Measurements from ENCODE around the gene CCDC169.

Gene CCDC169

DNA sequence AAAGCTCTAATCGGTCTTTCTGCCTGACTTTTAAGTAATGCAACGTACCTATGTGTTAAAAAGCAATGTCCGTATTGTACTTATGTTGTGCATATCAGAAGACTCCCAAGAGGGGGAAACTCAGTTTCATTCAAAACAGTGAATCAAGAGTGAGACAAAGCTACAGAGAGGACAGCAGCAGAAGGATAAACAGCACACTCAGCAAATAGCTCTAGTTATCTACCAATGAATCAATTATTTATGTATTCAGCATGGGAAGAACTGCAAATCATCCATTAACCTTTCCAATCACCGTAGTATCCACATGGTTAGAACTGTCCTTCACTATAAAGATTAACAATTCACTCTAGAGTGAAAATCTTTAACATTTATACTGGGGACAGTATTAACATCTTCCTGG lies 46.6 kb downstream of the CCDC169 start:
- H3K27ac ChIP-seq = no peak overlapping the region
- TF ChIP-seq, protein P1, sequence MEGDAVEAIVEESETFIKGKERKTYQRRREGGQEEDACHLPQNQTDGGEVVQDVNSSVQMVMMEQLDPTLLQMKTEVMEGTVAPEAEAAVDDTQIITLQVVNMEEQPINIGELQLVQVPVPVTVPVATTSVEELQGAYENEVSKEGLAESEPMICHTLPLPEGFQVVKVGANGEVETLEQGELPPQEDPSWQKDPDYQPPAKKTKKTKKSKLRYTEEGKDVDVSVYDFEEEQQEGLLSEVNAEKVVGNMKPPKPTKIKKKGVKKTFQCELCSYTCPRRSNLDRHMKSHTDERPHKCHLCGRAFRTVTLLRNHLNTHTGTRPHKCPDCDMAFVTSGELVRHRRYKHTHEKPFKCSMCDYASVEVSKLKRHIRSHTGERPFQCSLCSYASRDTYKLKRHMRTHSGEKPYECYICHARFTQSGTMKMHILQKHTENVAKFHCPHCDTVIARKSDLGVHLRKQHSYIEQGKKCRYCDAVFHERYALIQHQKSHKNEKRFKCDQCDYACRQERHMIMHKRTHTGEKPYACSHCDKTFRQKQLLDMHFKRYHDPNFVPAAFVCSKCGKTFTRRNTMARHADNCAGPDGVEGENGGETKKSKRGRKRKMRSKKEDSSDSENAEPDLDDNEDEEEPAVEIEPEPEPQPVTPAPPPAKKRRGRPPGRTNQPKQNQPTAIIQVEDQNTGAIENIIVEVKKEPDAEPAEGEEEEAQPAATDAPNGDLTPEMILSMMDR (conservative IDR thresholded peaks at IDR 0.05) = no peak

DNA sequence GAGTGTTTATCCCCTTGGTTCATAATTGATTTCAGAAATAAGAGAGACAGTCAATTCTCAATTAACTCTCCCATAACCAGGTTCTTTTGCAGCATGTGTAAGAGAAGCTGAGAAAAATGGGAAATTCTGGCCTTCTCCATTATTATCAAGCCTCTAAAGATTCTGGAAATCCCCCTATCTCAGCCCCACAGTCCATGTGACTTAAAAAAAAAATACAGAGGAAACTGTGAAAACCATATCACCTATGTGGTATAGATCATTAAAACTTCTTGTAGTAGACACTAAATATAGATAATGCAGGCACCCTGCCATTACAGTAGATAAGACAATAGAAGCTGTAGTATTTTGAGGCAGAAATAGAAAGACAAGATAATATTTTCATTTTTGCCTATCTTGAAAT lies 48.9 kb downstream of the CCDC169 start:
- no peak overlapping the region for H3K27ac ChIP-seq
- TF ChIP-seq, protein P1 (conservative IDR thresholded peaks at IDR 0.05) = no peak

DNA sequence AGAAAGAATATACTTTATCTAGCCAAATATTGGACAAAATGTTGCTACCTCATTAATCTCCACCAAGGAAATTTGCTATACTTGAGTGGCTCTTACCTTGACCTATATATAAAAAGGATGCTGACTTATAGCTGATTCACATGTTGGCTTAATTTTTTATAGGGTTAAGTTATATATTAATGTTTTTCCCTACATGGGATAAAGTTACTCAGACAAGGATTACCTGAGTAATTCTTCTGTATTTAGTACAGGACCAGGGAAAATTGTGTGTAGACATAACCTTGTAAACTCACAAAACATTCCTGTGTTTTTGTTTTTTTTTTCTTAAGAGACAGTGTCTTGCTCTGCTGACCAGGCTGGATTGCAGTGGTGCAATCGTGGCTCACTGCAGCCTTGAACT lies 52.6 kb downstream of the CCDC169 start:
- H3K27ac ChIP-seq = no peak overlapping the region
- TF ChIP-seq, protein P1 (conservative IDR thresholded peaks at IDR 0.05) = no peak

DNA sequence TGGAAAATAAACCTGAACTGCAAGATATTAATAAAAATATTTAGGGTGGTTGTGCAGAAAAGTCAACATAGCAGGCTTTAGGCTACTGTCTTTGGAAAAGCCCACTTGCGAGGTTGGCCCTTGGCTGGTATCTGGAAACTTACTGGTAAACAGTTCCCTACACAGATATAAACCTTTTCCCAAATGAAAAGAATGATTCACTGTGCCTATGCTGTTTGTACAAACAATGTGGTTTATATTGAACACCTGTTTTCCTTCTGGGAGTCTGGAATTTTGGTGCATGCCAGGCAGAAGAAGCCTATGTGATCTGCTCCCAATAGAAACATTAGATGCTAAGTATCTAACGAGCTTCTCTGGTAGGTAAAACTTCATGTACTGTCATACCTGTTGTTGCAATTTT lies 53.5 kb downstream of the CCDC169 start:
- TF ChIP-seq, protein P1 (conservative IDR thresholded peaks at IDR 0.05) = no peak
- no peak overlapping the region for H3K27ac ChIP-seq

DNA sequence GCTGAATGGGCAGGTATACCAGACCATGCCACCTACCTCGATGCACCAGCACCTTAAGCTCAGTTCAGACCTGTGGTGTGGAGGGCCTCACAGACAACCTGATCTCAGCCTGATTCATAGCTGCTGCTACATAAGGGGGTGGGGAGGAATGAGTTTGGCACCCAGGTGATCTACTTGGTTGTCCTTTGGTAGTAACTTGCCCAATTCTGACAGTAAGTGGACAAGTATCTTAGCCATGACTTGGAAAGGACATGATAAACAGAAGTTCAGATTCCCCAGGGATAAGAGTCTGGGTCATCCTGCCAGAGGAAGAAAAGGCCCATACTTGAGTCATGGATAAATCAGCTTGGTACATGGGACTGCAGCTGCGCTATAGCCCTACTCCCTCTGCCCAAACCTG lies 54.9 kb downstream of the CCDC169 start:
- H3K27ac ChIP-seq = no peak overlapping the region
- TF ChIP-seq, protein P1 (conservative IDR thresholded peaks at IDR 0.05) = no peak

DNA sequence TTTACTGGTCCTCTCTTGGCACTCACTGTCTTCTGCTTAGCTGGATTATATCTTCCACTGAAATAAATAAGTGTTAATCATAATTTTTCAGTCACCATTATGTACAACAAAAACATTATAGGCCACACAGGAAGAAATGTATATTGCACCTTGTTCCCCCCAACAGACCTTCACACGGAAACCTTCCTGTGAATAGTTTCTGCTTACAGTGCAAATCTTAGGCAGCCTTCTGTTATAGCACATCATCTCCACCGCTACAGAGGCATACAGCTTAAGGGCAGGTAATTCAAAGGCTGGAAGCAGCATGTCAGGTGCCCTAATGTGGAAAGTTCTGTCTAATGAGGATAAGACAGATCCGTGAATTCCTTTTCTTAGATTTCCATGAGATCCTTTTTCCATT lies 66.4 kb downstream of the CCDC169 start:
- TF ChIP-seq, protein P1 (conservative IDR thresholded peaks at IDR 0.05) = no peak
- H3K27ac ChIP-seq = no peak overlapping the region

DNA sequence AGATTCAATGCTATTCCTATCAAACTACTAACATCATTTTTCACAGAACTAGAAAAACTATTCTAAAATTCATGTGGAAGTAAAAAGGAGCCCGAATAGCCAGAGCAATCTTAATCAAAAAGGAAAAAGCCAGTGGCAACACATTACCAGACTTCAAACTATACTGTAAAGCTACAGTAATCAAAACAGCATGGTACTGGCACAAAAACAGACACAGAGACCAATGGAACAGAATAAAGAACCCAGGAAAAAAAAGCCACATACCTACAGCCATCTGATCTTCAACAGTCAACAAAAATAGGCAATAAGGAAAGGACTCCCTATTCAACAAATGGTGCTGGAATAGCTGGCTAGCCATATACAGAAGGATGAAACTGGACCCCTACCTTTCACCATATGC lies 72.9 kb downstream of the CCDC169 start:
- TF ChIP-seq, protein P1 (conservative IDR thresholded peaks at IDR 0.05) = no peak
- H3K27ac ChIP-seq = no peak overlapping the region

DNA sequence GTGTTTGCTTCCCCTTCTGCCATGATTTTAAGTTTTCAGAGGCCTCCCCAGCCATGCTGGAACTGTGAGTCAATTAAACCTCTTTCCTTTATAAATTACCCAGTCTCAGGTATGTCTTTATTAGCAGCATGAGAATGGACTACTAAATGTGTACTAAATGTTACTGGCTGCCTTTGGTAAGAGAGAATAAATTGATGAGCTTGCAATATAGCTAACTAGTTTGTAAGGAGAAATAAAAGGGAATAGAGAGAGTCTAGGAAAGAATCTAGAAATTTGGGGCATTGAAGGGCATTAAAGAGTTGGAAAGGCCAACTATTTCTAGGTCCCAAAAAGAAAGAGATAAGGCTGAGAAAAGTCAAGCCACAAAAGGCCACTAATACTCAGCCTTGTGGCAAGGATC lies 77.7 kb downstream of the CCDC169 start:
- H3K27ac ChIP-seq = no peak overlapping the region
- TF ChIP-seq, protein P1 (conservative IDR thresholded peaks at IDR 0.05) = no peak

Measured in VCaP (cell line).